Stimulated activated CD8-positive, alpha-beta memory T cell treated with anti-CD3 and anti-CD28 coated beads, Interleukin-12 subunit alpha, Interleukin-12 subunit beta, amount 100 ng/mL, for 4 hours (primary cell): ENCODE data around the gene MUC20.
"Not testable (repeated sequence)": the region's sequence is repeated elsewhere in the genome, so short reads cannot be mapped to it uniquely, and the experiment has no call there.

Experiments
- DNase-seq: peaks from one replicate; pipeline ENCODE4 v3.0.0-alpha.2; 2020; ENCODE audit warnings: low read depth

The MUC20 gene

GRCh38 chr3:195731356-195731905 is 10.7 kb downstream of the MUC20 start:
- no peak for DNase-seq

- no peak for DNase-seq
These were observed 12.2 kb downstream of the MUC20 start for GRCh38 chr3:195732940-195733339.

- DNase-seq = no peak
These were observed 14.4 kb downstream of the MUC20 start for GRCh38 chr3:195735036-195735695.

- no peak for DNase-seq
These were observed 16.2 kb downstream of the MUC20 start for GRCh38 chr3:195736866-195737490.

GRCh38 chr3:195737782-195738181 is 17.0 kb downstream of the MUC20 start:
- not testable (repeated sequence) for DNase-seq

GRCh38 chr3:195738274-195739044 is 17.7 kb downstream of the MUC20 start:
- DNase-seq = no peak

- no peak for DNase-seq
These were observed 18.9 kb downstream of the MUC20 start for GRCh38 chr3:195739561-195740111.

- no peak for DNase-seq
These were observed 23.7 kb downstream of the MUC20 start for GRCh38 chr3:195744437-195744836.

- DNase-seq = no peak
These were observed 25.6 kb downstream of the MUC20 start for GRCh38 chr3:195746346-195746745.

GRCh38 chr3:195746751-195747150 is 26.0 kb downstream of the MUC20 start:
- DNase-seq = no peak

GRCh38 chr3:195748661-195749060 is 27.9 kb downstream of the MUC20 start:
- DNase-seq = no peak

- DNase-seq = not testable (repeated sequence)
These were observed 28.3 kb downstream of the MUC20 start for GRCh38 chr3:195749101-195749500.

GRCh38 chr3:195750797-195751520 is 30.2 kb downstream of the MUC20 start:
- DNase-seq = no peak

- no peak for DNase-seq
These were observed 30.8 kb downstream of the MUC20 start for GRCh38 chr3:195751560-195751959.

GRCh38 chr3:195752066-195752465 is 31.3 kb downstream of the MUC20 start:
- DNase-seq = no peak

- no peak for DNase-seq
These were observed 32.0 kb downstream of the MUC20 start for GRCh38 chr3:195752546-195753331.

- DNase-seq = no peak
These were observed 32.8 kb downstream of the MUC20 start for GRCh38 chr3:195753581-195753980.

- DNase-seq = no peak
These were observed 33.4 kb downstream of the MUC20 start for GRCh38 chr3:195754141-195754540.

- no peak for DNase-seq
These were observed 34.1 kb downstream of the MUC20 start for GRCh38 chr3:195754906-195755305.

- DNase-seq = no peak
These were observed 34.6 kb downstream of the MUC20 start for GRCh38 chr3:195755391-195755790.
